Nephron (organoid): ENCODE measurements around the gene BRI3.

Experiments used
- H3K27ac Mint-ChIP-seq, 3 experiments: 2 replicates each; pipeline ENCODE4 v1.8.0; 2020; ENCODE audit warnings: mixed read lengths in 3 of 3, mild to moderate bottlenecking in 2 of 3, moderate library complexity in 1 of 3
- H3K27me3 Mint-ChIP-seq: 2 replicates; pipeline ENCODE4 v1.8.0; 2021; ENCODE audit warnings: low read depth, mild to moderate bottlenecking, moderate library complexity, mixed read lengths
- H3K36me3 Mint-ChIP-seq: 2 replicates; pipeline ENCODE4 v1.8.0; 2020; ENCODE audit warnings: low read depth, mixed read lengths
- H3K4me1 Mint-ChIP-seq: 2 replicates; pipeline ENCODE4 v1.8.0; 2020; ENCODE audit warnings: mixed read lengths
- H3K4me3 Mint-ChIP-seq, 3 experiments: 2 replicates each; pipeline ENCODE4 v1.8.0; 2020; ENCODE audit warnings: mild to moderate bottlenecking in 3 of 3, mixed read lengths in 3 of 3, moderate library complexity in 2 of 3
- H3K9me3 Mint-ChIP-seq: 2 replicates; pipeline ENCODE4 v1.8.0; 2020; ENCODE audit warnings: mixed read lengths
- TF ChIP-seq, protein P1 (sequence below), 3 experiments: fragments of 200-600 bp; sonication (generic); IDR thresholded peaks; one replicate each; pipeline ENCODE4 v1.5.0; 2021; ENCODE audit warnings: antibody characterized with exemption in 3 of 3; ENCODE audit not compliant: unreplicated experiment in 3 of 3

BRI3 gene

DNA sequence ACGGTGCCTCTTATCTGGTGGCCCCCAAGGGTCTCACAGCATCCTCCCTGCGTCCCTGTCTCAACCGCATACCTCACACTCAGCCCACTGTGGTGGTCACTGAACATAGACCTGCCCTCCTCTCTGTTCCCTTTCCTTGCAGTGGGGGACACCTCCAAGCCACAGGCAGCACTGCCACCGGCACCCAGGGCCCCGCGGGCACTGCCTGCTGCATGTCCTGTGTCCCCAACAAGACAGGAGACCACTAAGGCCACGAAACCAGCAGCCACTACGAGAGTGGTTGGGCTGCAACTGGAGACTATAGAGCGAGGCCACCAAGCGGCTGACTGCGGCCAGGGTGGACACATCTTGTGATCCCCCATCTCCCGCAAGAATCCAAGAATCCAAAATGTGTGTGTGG, 15.3 kb downstream of the BRI3 start:
- H3K27ac Mint-ChIP-seq, result no peak overlapping the region

DNA sequence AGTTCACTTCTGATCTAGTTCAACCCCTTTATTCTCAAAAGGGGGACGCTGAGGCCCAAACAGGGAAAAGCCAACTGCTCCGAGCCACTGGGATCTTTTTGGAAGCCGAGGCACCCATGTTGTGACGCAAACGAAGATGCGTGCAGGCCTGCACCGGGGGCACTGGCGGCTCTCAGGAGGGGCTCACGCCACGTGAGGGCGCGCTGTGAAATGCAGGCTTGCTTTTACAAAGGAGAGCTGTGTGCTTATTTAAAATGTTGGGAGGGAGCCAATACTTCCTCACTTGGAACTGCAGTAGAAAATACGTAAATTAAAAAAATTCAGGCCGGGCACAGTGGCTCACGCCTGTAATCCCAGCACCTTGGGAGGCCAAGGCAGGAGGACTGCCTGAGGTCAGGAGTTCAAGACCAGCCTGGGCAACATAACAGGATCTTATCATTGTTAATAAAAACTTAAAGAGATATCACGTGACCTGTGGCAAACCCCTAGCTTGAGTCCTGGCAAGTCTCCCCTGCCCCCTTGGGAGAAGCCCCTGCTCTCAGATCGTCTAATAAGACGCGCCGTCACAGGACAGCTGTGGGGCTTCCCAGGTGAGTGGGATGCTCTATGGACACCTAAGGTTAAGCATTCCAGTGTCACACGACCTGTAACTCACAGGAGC, 16.3 kb downstream of the BRI3 start:
- TF ChIP-seq, protein P1, sequence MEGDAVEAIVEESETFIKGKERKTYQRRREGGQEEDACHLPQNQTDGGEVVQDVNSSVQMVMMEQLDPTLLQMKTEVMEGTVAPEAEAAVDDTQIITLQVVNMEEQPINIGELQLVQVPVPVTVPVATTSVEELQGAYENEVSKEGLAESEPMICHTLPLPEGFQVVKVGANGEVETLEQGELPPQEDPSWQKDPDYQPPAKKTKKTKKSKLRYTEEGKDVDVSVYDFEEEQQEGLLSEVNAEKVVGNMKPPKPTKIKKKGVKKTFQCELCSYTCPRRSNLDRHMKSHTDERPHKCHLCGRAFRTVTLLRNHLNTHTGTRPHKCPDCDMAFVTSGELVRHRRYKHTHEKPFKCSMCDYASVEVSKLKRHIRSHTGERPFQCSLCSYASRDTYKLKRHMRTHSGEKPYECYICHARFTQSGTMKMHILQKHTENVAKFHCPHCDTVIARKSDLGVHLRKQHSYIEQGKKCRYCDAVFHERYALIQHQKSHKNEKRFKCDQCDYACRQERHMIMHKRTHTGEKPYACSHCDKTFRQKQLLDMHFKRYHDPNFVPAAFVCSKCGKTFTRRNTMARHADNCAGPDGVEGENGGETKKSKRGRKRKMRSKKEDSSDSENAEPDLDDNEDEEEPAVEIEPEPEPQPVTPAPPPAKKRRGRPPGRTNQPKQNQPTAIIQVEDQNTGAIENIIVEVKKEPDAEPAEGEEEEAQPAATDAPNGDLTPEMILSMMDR (IDR thresholded peaks at IDR 0.05; ENCODE audit: unreplicated experiment in 3 of 3), result no peak
- Mint-ChIP-seq H3K9me3 (no peaks in the 10 kb centered on the region), H3K36me3 (peaks cover 7% of the 10 kb centered on the region), H3K27ac (no peak overlapping the region), H3K4me1 (peaks cover 9% of the 10 kb centered on the region), H3K27me3 (no peaks in the 10 kb centered on the region), H3K4me3 (no peak overlapping the region)

More for the DNA sequence above, 15.3 kb downstream of the BRI3 start:
- peaks cover 9% of the 10 kb centered on the region for H3K4me1 Mint-ChIP-seq
- no peaks in the 10 kb centered on the region for H3K9me3 Mint-ChIP-seq
- no peak overlapping the region for H3K4me3 Mint-ChIP-seq
- TF ChIP-seq, protein P1 (IDR thresholded peaks at IDR 0.05; ENCODE audit: unreplicated experiment in 3 of 3), result no peak
- peaks cover 16% of the 10 kb centered on the region for H3K36me3 Mint-ChIP-seq
- no peaks in the 10 kb centered on the region for H3K27me3 Mint-ChIP-seq

DNA sequence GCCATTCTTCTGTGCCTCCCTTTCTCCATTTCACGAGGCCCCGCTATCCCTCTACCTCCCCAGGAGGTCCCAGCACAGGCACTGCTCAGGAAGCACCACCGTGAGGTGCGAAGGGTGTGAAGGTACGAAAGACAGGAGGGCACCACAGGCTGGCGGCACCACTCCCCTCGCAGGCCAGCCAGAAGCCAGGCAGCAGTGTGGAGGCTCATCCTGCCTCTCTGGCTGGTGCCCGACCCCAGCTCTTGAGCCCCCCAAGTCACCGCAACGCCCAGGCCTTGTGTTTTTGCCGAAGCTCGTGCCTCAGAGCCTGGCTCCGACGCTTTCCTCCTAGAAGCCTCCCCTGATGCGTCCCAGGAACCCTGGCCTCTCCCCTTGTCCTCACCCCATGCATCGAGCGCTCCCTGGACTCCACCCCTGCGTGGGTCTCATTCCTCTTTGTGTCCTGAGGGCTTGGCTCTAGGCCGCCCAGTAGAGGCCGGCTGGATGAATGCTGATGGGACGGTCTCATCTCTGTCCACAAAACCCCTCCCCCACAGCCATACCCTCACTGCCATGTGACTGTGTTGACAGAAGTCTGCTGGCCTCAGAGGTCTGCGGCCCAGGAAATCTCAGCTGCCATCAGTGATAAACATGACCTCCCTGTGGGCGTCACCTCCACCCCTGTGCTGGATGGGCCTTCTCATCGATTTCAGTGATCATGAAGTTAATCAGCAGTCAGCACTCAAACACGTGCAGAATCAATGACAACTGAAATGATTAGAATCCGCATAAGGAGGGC, 19.3 kb downstream of the BRI3 start:
- Mint-ChIP-seq H3K27ac (no peak overlapping the region), H3K9me3 (no peaks in the 10 kb centered on the region)

DNA sequence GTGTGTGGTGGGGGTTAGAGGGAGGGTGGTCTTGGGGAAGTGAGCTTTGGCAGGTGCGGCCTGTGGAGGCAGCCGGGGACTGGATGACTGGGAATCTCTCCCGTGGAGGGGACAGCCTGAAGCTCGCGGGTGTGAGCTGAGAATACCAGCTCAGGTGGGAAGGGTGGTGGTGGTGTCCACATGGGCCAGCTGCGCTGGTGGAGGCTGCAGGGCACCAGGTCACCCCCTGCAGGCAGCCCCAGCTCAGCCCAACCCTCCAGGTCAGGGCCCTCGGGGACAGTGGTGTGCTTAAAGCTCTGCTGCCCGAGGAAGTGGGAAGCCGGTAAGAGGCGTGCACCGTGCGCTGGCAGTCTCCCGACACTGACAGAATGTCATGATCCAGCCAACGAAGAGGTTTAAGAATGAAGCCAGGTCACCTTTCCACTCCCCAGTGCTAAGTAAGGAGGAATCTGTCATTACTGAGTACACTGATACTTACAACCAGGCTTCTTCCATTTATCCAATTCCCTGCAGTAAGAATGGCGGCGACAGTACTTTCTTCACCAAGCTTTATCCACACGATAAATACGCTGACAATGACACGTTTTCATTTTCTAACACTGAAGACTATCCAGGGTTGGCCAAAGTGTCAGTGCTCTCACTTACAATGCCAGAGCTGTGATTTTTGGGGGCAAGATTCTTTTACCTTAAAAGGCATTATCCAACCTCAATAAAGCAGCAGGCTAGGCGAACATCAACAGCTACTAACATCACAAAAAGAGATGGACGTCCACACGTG, 20.4 kb downstream of the BRI3 start:
- peaks cover 4% of the 10 kb centered on the region for H3K27me3 Mint-ChIP-seq

More for the DNA sequence above, 19.3 kb downstream of the BRI3 start:
- Mint-ChIP-seq H3K27me3 (peaks cover 4% of the 10 kb centered on the region), H3K4me1 (peaks cover under 1% of the 10 kb centered on the region), H3K36me3 (peaks cover 17% of the 10 kb centered on the region), H3K4me3 (no peak overlapping the region)
- TF ChIP-seq, protein P1 (IDR thresholded peaks at IDR 0.05; ENCODE audit: unreplicated experiment in 3 of 3), result no peak

DNA sequence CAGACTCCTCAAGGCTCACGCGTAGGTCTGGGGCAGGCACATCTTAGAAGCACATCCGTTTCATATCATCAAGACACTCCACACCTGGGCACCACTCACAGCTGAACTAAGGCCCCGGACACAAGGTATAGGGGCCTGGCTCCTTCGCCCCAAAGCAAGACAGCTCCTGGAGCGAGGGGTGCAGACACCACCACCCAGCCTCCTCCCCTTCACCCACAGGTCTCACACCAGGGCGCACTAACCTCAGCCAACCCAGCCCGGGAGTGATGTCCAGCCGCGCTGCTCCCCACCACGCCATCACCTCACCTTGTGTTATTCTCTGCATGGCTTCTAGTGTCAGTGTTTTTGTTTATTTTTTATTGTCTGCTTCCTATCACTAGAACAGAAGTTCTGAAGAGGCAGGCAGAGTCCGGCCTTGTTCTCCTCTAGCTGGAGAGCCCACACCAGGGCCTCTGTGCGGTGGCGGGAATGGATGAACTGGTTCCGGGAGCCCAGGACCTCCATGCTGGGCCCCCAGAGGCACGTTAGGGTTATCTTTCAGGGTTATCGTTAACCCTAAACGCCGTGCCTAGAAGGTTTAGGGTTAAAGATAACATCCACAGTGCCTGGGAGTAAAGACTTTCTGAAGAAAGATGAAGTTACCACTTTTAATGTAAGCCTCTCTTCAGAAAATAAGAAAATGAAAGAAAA, 21.8 kb downstream of the BRI3 start:
- Mint-ChIP-seq H3K4me3 (no peak overlapping the region), H3K9me3 (no peaks in the 10 kb centered on the region), H3K36me3 (peaks cover 31% of the 10 kb centered on the region), H3K4me1 (no peaks in the 10 kb centered on the region), H3K27me3 (peaks cover 4% of the 10 kb centered on the region), H3K27ac (no peak overlapping the region)
- TF ChIP-seq, protein P1 (IDR thresholded peaks at IDR 0.05; ENCODE audit: unreplicated experiment in 3 of 3), result no peak

More for the DNA sequence above, 20.4 kb downstream of the BRI3 start:
- Mint-ChIP-seq H3K27ac (no peak overlapping the region), H3K4me3 (no peak overlapping the region), H3K9me3 (no peaks in the 10 kb centered on the region), H3K4me1 (no peaks in the 10 kb centered on the region), H3K36me3 (peaks cover 20% of the 10 kb centered on the region)
- TF ChIP-seq, protein P1 (IDR thresholded peaks at IDR 0.05; ENCODE audit: unreplicated experiment in 3 of 3), result no peak
